GM12875 (cell line): ENCODE results near the gene UBE2E3.

ENCODE experiments used
- H3K4me3 ChIP-seq: one replicate; pipeline ENCODE4 v1.5.1; 2011; ENCODE audit warnings: low read depth, low read length, control low read depth
- CTCF ChIP-seq: IDR thresholded peaks from 2 replicates; pipeline ENCODE4 v1.5.1; 2011; ENCODE audit warnings: low read depth, mild to moderate bottlenecking, control low read depth, inconsistent platforms, low read length, moderate library complexity, borderline replicate concordance; ENCODE audit not compliant: insufficient read depth

The UBE2E3 gene

GRCh38 chr2:180947208-180947689, 33.2 kb upstream of the UBE2E3 start:
- no peak overlapping the region for H3K4me3 ChIP-seq
- TF ChIP-seq CTCF = no peak

GRCh38 chr2:180949896-180950295, 30.5 kb upstream of the UBE2E3 start:
- no peak for TF ChIP-seq CTCF
- H3K4me3 ChIP-seq = no peak overlapping the region

GRCh38 chr2:180952082-180952481, 28.3 kb upstream of the UBE2E3 start:
- H3K4me3 ChIP-seq = no peak overlapping the region
- no peak for TF ChIP-seq CTCF

DNA sequence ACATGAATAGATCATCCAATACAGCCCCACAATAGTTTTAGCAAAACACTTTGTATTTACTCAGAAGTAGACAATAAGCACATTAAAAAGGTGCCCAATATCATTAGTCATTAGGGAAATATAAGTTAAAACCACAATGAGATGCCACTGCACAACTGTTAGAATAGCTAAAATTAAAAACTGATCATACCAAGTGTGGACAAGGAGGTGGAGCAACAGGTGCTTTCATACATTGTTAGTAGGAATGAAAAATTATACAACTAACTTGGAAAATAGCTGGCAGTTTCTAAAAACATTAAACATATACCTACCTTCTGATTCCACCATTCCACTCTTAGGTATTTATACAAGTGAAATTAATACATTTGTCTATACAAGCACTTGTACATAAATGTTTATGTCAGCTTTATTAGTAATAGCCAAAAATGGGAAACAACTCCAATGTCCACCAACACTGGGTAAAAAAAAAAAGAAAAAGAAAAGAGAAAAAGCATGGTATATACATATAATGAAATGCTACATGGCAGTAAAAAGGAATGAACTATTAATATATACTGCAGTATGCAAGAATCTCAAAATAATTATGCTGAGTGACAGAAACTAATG, 27.6 kb upstream of the UBE2E3 start:
- TF ChIP-seq CTCF = no peak

GRCh38 chr2:180953550-180953949, 26.9 kb upstream of the UBE2E3 start:
- H3K4me3 ChIP-seq = no peak overlapping the region
- TF ChIP-seq CTCF = no peak

More for the DNA sequence above, 27.6 kb upstream of the UBE2E3 start:
- no peak overlapping the region for H3K4me3 ChIP-seq

DNA sequence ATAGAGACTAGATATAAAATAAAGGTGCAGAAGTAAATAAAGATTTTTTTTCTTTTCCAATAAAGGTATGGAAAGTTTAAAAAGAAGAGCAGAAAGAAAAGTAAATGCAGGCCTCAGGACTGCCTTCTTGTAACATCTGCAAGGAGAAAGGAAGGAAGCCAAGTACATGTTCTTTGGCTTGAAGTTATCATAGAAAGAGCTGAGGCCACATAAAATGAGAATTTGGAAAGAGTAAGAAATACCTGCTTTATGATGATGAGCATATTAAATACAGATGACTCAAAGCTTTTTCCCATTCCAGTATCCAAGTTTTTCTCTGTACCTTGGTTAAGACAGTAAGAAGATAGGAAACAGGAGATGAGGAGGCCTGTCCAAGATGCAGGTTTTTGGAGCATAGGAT, 25.3 kb upstream of the UBE2E3 start:
- TF ChIP-seq CTCF = no peak
- no peak overlapping the region for H3K4me3 ChIP-seq

GRCh38 chr2:180959787-180960186, 20.6 kb upstream of the UBE2E3 start:
- no peak overlapping the region for H3K4me3 ChIP-seq
- no peak for TF ChIP-seq CTCF
